ENCODE data around the gene RAB4B.
"Not testable (repeated sequence)": the region's sequence is repeated elsewhere in the genome, so short reads cannot be mapped to it uniquely, and the experiment has no call there.

Gene RAB4B, protein sequence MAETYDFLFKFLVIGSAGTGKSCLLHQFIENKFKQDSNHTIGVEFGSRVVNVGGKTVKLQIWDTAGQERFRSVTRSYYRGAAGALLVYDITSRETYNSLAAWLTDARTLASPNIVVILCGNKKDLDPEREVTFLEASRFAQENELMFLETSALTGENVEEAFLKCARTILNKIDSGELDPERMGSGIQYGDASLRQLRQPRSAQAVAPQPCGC

DNA sequence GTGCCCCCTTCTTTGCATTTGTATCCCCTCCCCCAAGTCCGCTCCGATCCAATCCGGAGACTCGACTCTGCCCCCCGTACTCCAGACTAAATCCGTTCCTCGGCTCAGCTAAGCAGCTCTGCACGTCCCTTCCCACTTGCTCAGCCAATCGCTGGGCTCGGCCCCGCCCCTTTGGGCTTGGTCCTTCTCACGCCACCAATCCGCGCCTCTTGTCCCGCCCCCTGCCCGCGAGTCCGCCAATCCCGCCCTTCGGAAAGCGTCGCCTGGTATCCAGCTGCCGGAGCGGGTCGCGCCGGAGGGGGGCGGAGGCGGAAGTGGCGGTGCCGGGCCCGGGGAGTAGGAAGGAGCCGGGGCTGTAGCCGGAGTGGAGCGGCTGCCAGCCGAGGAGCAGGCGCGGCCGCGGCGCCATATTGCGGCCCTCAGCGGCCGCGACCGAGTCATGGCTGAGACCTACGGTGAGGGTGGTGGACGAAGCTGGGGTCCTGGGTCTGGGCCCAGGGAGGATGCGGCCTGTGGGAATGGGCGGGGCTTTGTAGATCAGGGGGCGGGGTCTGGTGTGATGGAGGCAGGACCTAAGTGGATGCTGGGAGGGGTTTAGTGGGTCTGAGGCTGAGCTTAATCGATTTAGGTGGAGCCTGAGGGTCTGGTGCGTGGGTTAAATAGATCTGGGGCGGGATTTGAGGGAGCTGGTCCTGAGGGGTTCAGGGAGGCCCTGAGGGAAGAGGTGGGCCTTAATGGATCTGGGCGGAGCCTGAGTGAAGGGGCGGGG, at the start of gene RAB4B:
Gene RAB4B (plus strand): TSS at position 311 of the 769 bp plus-strand sequence. CDS start 129 bp downstream, at position 440.
- TF ChIP-seq, protein P1, sequence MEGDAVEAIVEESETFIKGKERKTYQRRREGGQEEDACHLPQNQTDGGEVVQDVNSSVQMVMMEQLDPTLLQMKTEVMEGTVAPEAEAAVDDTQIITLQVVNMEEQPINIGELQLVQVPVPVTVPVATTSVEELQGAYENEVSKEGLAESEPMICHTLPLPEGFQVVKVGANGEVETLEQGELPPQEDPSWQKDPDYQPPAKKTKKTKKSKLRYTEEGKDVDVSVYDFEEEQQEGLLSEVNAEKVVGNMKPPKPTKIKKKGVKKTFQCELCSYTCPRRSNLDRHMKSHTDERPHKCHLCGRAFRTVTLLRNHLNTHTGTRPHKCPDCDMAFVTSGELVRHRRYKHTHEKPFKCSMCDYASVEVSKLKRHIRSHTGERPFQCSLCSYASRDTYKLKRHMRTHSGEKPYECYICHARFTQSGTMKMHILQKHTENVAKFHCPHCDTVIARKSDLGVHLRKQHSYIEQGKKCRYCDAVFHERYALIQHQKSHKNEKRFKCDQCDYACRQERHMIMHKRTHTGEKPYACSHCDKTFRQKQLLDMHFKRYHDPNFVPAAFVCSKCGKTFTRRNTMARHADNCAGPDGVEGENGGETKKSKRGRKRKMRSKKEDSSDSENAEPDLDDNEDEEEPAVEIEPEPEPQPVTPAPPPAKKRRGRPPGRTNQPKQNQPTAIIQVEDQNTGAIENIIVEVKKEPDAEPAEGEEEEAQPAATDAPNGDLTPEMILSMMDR (conservative IDR thresholded peaks at IDR 0.05; ENCODE audit: low read depth), result no peak
- peak within 1 kb of the TSS; percentile 97 for H3K27ac ChIP-seq
- DNase-seq (ENCODE audit: low spot score), result peak; percentile 96
- POLR2A ChIA-PET (ENCODE audit: low non-redundant PET), result interaction anchor here (0.6 to 0.8 kb wide), 2 partner anchors 21 to 106 kb away, joined by 3 to 6 read pairs; partner anchors contain the start of gene EGLN2
- CTCF ChIA-PET, result interaction anchor here (0.6 to 1.4 kb wide), 3 partner anchors 10 to 143 kb away, joined by 4 to 5 read pairs (median 4); no protein-coding TSS in a partner anchor

DNA sequence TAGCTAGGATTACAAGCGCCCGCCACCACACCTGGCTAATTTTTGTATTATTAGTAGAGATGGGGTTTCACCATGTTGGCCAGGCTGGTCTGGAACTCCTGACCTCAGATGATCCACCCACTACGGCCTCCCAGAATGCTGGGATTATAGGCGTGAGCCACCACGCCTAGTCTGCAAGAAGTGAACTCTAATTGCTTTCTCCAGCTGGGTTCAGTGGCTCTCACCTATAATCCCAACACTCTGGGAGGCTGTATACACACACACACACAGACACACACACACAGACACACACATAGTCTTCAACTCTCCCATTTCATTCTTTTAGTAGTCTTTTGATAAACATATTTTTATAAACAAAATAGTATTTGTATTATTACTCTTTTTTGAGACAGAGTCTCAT, 48.0 kb upstream of the RAB4B start:
- CTCF ChIA-PET; H3K27ac ChIP-seq; DNase-seq (ENCODE audit: low spot score); POLR2A ChIA-PET (ENCODE audit: low non-redundant PET): not testable (repeated sequence)

DNA sequence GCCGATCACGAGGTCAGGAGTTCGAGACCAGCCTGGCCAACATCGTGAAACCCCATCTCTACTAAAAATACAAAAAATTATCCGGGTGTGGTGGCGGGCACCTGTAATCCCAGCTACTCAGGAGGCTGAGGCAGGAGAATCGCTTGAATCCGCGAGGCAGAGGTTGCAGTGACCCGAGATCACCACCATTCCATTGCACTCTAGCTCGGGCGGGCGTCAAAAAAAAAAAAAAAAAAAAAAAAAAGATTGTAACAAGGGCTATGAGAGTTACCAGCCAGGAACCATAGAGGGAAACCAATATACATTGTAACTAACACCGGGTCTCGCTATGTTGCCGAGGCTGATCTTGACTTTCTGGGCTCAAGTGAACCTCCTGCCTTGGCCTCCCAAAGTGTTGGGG, 45.7 kb upstream of the RAB4B start:
- DNase-seq (ENCODE audit: low spot score); H3K27ac ChIP-seq; POLR2A ChIA-PET (ENCODE audit: low non-redundant PET): not testable (repeated sequence)
- CTCF ChIA-PET, result interaction anchor here (0.7 kb wide), 1 partner anchor 98 kb away, joined by 3 read pairs; no protein-coding TSS in a partner anchor

DNA sequence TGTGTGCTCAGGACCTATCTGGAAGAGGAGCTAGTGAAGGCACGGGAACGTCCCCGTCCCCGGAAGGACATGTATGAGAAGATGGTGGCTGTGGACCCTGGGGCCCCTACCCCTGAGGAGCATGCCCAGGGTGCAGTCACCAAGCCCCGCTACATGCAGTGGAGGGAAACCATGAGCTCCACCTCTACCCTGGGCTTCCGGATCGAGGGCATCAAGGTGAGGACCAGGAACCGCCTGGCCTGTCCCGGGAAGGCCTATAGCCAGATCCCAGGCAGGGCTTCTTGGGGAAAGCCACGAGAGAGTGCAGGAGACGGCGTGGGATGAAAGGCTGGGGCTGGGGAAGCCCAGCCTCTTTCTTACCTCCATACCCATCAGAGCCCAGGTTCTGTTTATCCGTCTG, 44.9 kb upstream of the RAB4B start:
- ChIA-PET CTCF (no interaction called here), POLR2A (ENCODE audit: low non-redundant PET) (no interaction called here)
- TF ChIP-seq, protein P1 (conservative IDR thresholded peaks at IDR 0.05; ENCODE audit: low read depth), result no peak
- H3K27ac ChIP-seq, result peak overlapping the region; percentile 41
- no peak for DNase-seq (ENCODE audit: low spot score)

DNA sequence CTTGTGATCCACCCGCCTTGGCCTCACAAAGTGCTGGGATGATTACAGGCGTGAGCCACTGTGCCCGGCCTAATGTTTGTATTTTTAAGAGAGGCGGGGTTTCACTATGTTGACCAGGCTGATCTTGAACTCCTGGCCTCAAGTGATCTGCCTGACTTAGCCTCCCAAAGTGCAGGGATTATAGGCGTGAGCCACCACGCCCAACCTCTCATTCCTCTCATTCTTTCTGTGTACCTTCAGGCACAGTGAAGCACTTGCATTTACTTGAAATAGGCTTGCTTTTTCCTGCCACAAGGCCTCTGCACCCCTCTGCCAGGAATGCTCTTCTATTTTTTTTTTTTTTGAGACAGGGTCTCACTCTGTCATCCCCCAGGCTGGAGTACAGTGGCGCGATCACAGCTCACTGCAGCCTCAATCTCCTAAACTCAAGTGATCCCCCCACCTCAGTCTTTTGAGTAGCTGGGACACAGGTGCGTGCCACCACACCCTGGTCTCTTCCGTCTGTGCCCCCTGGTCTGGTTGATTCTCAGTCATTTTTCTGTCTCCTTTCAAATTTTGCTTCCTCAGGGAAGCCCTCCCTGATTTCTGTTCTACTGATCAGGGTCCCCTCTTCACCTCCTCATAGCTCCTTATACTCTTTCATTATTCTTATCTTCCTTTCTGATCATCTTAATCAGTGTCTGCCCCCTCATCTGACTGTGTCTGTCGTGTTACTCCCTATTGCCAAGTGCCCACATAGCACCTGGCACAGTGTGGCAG, 42.9 kb upstream of the RAB4B start:
- POLR2A ChIA-PET (ENCODE audit: low non-redundant PET), result interaction anchor here (1.4 kb wide), 1 partner anchor 15 kb away, joined by 4 read pairs; the partner anchor contains the start of gene ACTMAP
- TF ChIP-seq, protein P1 (conservative IDR thresholded peaks at IDR 0.05; ENCODE audit: low read depth), result no peak
- CTCF ChIA-PET, result no interaction called here
- peak overlapping the region; percentile 63 for H3K27ac ChIP-seq
- no peak for DNase-seq (ENCODE audit: low spot score)

DNA sequence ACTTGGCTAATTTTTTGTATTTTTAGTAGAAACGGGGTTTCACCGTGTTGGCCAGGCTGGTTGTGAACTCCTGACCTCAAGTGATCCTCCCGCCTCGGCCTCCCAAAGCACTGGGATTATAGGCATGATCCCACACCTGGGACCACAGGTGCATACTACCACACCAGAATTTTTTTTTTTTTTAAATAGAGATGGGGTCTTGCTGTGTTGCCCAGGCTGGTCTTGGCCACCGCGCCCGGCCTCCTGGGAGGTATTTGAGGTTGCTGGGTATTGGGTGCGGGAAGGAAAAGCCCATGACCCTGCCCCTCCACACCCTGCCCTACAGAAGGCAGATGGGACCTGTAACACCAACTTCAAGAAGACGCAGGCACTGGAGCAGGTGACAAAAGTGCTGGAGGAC, 41.4 kb upstream of the RAB4B start:
- TF ChIP-seq, protein P1 (conservative IDR thresholded peaks at IDR 0.05; ENCODE audit: low read depth), result no peak
- peak overlapping the region; percentile 40 for H3K27ac ChIP-seq
- CTCF ChIA-PET, result no interaction called here
- DNase-seq (ENCODE audit: low spot score), result no peak
- POLR2A ChIA-PET (ENCODE audit: low non-redundant PET), result interaction anchor here (1.4 kb wide), 1 partner anchor 14 kb away, joined by 4 read pairs; the partner anchor contains the start of gene ACTMAP

DNA sequence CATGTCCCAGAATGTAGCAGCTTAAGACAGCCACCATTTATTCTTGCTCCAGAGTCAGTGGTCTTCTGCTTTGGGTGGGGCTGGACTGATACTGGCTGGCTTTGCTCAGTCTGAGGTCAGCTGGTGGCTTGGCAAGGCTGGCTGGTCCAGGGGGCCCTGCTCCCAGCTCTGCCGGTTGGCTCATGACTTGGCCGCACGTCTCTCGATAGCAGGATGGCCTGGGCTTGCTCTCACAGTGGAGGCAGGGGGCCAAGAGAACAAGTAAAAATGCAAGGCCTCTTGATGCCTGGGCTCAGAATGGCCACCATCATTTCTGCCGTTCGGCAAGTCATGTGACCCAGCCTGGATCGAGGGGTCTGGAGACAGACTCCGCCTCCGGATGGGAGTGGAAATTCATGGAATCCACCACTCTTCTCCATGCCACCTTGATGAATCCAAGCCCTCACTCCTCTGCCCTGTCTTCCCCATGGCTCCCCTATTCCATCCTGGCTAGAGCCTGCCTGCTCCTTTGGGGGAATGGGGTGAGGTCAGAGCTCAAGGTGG, 40.9 kb upstream of the RAB4B start:
- TF ChIP-seq, protein P1 (conservative IDR thresholded peaks at IDR 0.05; ENCODE audit: low read depth), result no peak
- CTCF ChIA-PET, result no interaction called here
- H3K27ac ChIP-seq, result peak overlapping the region; percentile 40; the same call in 1 of the 2 replicates
- DNase-seq (ENCODE audit: low spot score), result no peak
- POLR2A ChIA-PET (ENCODE audit: low non-redundant PET), result no interaction called here

Data from RWPE1 (cell line).